GM18951 (cell line): ENCODE data around the gene CSMD2.

ENCODE experiments used
- POLR2A ChIP-seq: IDR thresholded peaks from 4 replicates; pipeline ENCODE4 v1.6.1; 2011; ENCODE audit warnings: mild to moderate bottlenecking; ENCODE audit not compliant: insufficient read length, insufficient read depth; ENCODE audit errors: extremely low read depth
- in situ Hi-C: fragments of 300-500 bp; cut with MboI; formaldehyde crosslinking; loops from one replicate; pipeline ENCODE4 v1.12.0; 2022; ENCODE audit warnings: low sequenced_read_pairs, mixed read lengths, inconsistent platforms; ENCODE audit not compliant: unreplicated experiment

Gene CSMD2

GRCh38 chr1:33719771-33720670 lies 445.0 kb downstream of the CSMD2 start:
- in situ Hi-C loops, result no loop called here
- TF ChIP-seq POLR2A, result no peak

GRCh38 chr1:33719326-33719725 lies 445.7 kb downstream of the CSMD2 start:
- no peak for TF ChIP-seq POLR2A
- in situ Hi-C loops, result no loop called here

- in situ Hi-C loops, result no loop called here
- TF ChIP-seq POLR2A, result no peak
These were observed 446.8 kb downstream of the CSMD2 start for GRCh38 chr1:33718186-33718585.

- in situ Hi-C loops, result no loop called here
- TF ChIP-seq POLR2A, result no peak
These were observed 447.9 kb downstream of the CSMD2 start for GRCh38 chr1:33716976-33717688.

- TF ChIP-seq POLR2A, result no peak
- in situ Hi-C loops, result no loop called here
These were observed 449.7 kb downstream of the CSMD2 start for GRCh38 chr1:33715195-33715811.

GRCh38 chr1:33714421-33714820 lies 450.6 kb downstream of the CSMD2 start:
- in situ Hi-C loops, result no loop called here
- TF ChIP-seq POLR2A, result no peak

- no peak for TF ChIP-seq POLR2A
- in situ Hi-C loops, result no loop called here
These were observed 451.8 kb downstream of the CSMD2 start for GRCh38 chr1:33713058-33713877.

- no peak for TF ChIP-seq POLR2A
- in situ Hi-C loops, result no loop called here
These were observed 452.8 kb downstream of the CSMD2 start for GRCh38 chr1:33712186-33712585.

GRCh38 chr1:33711511-33711910 lies 453.5 kb downstream of the CSMD2 start:
- in situ Hi-C loops, result no loop called here
- no peak for TF ChIP-seq POLR2A

- in situ Hi-C loops, result no loop called here
- TF ChIP-seq POLR2A, result no peak
These were observed 454.1 kb downstream of the CSMD2 start for GRCh38 chr1:33710967-33711366.

GRCh38 chr1:33709783-33710718 lies 455.0 kb downstream of the CSMD2 start:
- TF ChIP-seq POLR2A, result no peak
- in situ Hi-C loops, result no loop called here
